Mesangial cell (primary cell): Measurements from ENCODE around the gene CDK13. TPM values are rescaled to one million over a fixed set of nuclear protein-coding genes. Genes with fewer than 3 reads are reported as not detected.

ENCODE experiments used
- total RNA-seq: library from RNA; depleted of rRNA; stranded (reverse); fragments of >200 nt; gene quantifications from 2 replicates; pipeline ENCODE4 v1.2.3, GENCODE V29; 2015

The CDK13 gene
- 31.3 and 35.2 TPM in 2 replicates for total RNA-seq

GRCh38 chr7:39949971-39950472 lies at the start of gene CDK13:
CDK13 (plus strand) TSS chr7:39950256; CDS start chr7:39950642, 386 bp downstream.

GRCh38 chr7:40134428-40135316 lies 184.6 kb downstream of the CDK13 start, which contains the start of the genes MPLKIP and SUGCT:
MPLKIP (minus strand) TSS chr7:40134622; CDS start chr7:40134567, 55 bp downstream.
SUGCT (plus strand) TSS chr7:40135005.

Other genes starting within 250 kb of the CDK13 start
- gene MPLKIP, start 184.4 kb downstream of the CDK13 start, total RNA-seq = 69.4 and 74.4 TPM in 2 replicates
- gene SUGCT, start 184.7 kb downstream of the CDK13 start, total RNA-seq = 5.7 and 7.2 TPM in 2 replicates